GM23338 (cell line): ENCODE results near the gene FUT6. TPM values are rescaled to one million over a fixed set of nuclear protein-coding genes. Genes with fewer than 3 reads are reported as not detected.
A peak's percentile ranks its signal among the peaks of the same experiment; 100 is the strongest.

Experiments used
- ATAC-seq: fragments of 200-7000 bp; cut with Tn5 transposase; 3 replicates; pipeline ENCODE4 v1.9.1; 2020
- DNase-seq: peaks from one replicate; pipeline ENCODE4 v3.0.0-alpha.2; 2015; ENCODE audit warnings: low spot score
- H2AFZ ChIP-seq: fragments of 200-600 bp; sonication (generic); 2 replicates; pipeline ENCODE4 v1.8.0; 2016; ENCODE audit warnings: antibody characterized with exemption, mild to moderate bottlenecking, moderate library complexity
- H3F3A ChIP-seq: fragments of 200-600 bp; sonication (generic); replicated peaks from 2 replicates; pipeline ENCODE4 v1.8.0; 2017; ENCODE audit warnings: antibody characterized with exemption, mixed run types, low read depth
- H3K27ac ChIP-seq: fragments of 200-600 bp; sonication (generic); 2 replicates; pipeline ENCODE4 v1.6.1; 2016; ENCODE audit warnings: low read depth
- H3K27me3 ChIP-seq: fragments of 200-600 bp; sonication (generic); 2 replicates; pipeline ENCODE4 v1.8.0; 2016; ENCODE audit warnings: mild to moderate bottlenecking, mixed run types, moderate library complexity; ENCODE audit not compliant: insufficient read depth
- H3K36me3 ChIP-seq: fragments of 200-600 bp; sonication (generic); 2 replicates; pipeline ENCODE4 v1.8.0; 2016; ENCODE audit warnings: mild to moderate bottlenecking; ENCODE audit not compliant: insufficient read depth
- H3K4me1 ChIP-seq: fragments of 200-600 bp; sonication (generic); 2 replicates; pipeline ENCODE4 v1.8.0; 2016; ENCODE audit warnings: mild to moderate bottlenecking, moderate library complexity; ENCODE audit not compliant: insufficient read depth
- H3K4me2 ChIP-seq: fragments of 200-600 bp; sonication (generic); 2 replicates; pipeline ENCODE4 v1.7.1; 2017; ENCODE audit warnings: mixed run types
- H3K4me3 ChIP-seq: fragments of 200-600 bp; sonication (generic); 2 replicates; pipeline ENCODE4 v1.6.1; 2016; ENCODE audit warnings: mixed run types
- H3K79me2 ChIP-seq: fragments of 200-600 bp; sonication (generic); replicated peaks from 2 replicates; pipeline ENCODE4 v1.8.0; 2017; ENCODE audit warnings: mild to moderate bottlenecking; ENCODE audit not compliant: insufficient read depth
- H3K9me2 ChIP-seq: fragments of 200-600 bp; sonication (generic); 2 replicates; pipeline ENCODE4 v1.8.0; 2017; ENCODE audit not compliant: insufficient read depth
- H4K20me1 ChIP-seq: fragments of 200-600 bp; sonication (generic); replicated peaks from 2 replicates; pipeline ENCODE4 v1.8.0; 2017; ENCODE audit warnings: mild to moderate bottlenecking; ENCODE audit not compliant: insufficient read depth
- H3K27ac Mint-ChIP-seq: 2 replicates; pipeline ENCODE4 v1.8.0; 2020; ENCODE audit warnings: inconsistent platforms, mild to moderate bottlenecking, moderate library complexity, mixed read lengths
- H3K27me3 Mint-ChIP-seq: 3 replicates; pipeline ENCODE4 v1.8.0; 2022; ENCODE audit warnings: low read depth, mild to moderate bottlenecking, moderate library complexity, mixed read lengths, inconsistent platforms; ENCODE audit not compliant: insufficient read depth, poor library complexity
- H3K36me3 Mint-ChIP-seq: 3 replicates; pipeline ENCODE4 v1.8.0; 2021; ENCODE audit warnings: low read depth, mild to moderate bottlenecking, inconsistent platforms, moderate library complexity, mixed read lengths
- H3K4me1 Mint-ChIP-seq: 3 replicates; pipeline ENCODE4 v1.8.0; 2020; ENCODE audit warnings: mild to moderate bottlenecking, inconsistent platforms, mixed read lengths
- H3K4me3 Mint-ChIP-seq: 3 replicates; pipeline ENCODE4 v1.8.0; 2021; ENCODE audit warnings: moderate library complexity, mild to moderate bottlenecking, inconsistent platforms, mixed read lengths
- H3K9me3 Mint-ChIP-seq: 3 replicates; pipeline ENCODE4 v1.8.0; 2020; ENCODE audit warnings: moderate library complexity, mild to moderate bottlenecking, inconsistent platforms, mixed read lengths
- EZH2 ChIP-seq: fragments of 200-600 bp; sonication (generic); IDR thresholded peaks from one replicate; pipeline ENCODE4 v1.8.0; 2017; ENCODE audit warnings: antibody characterized with exemption, mild to moderate bottlenecking, low read depth; ENCODE audit not compliant: unreplicated experiment
- JUNB ChIP-seq: IDR thresholded peaks from one replicate; pipeline ENCODE4 v1.6.1; 2016; ENCODE audit warnings: antibody characterized with exemption; ENCODE audit not compliant: unreplicated experiment
- NANOG ChIP-seq: IDR thresholded peaks from 2 replicates; pipeline ENCODE4 v1.6.1; 2016; ENCODE audit warnings: antibody characterized with exemption, borderline replicate concordance
- STAT1 ChIP-seq: IDR thresholded peaks from one replicate; pipeline ENCODE4 v1.6.1; 2016; ENCODE audit warnings: antibody characterized with exemption; ENCODE audit not compliant: unreplicated experiment
- ZNF114 ChIP-seq: fragments of 250-450 bp; sonication (Bioruptor Pico); IDR thresholded peaks from 2 replicates; pipeline ENCODE4 v1.5.0; 2020; ENCODE audit warnings: mild to moderate bottlenecking, moderate library complexity
- ZNF331 ChIP-seq: fragments of 250-450 bp; sonication (Bioruptor Pico); IDR thresholded peaks from 2 replicates; pipeline ENCODE4 v1.5.0; 2020; ENCODE audit warnings: low read depth, mild to moderate bottlenecking, moderate library complexity
- polyA plus RNA-seq: library from polyadenylated mRNA; unstranded; fragments of >200 nt; fragmentation: Nextera tagmentation; extraction: Ambion mirVana; gene quantifications from 2 replicates; pipeline ENCODE4 v1.2.1, GENCODE V29; 2016
- total RNA-seq: library from RNA; depleted of rRNA; stranded (reverse); fragments of >200 nt; shearing (Covaris generic); gene quantifications from 2 replicates; pipeline ENCODE4 v1.2.3, GENCODE V29; 2014
- TF ChIP-seq, protein P1 (sequence below): fragments of 250-450 bp; sonication (Bioruptor Pico); IDR thresholded peaks from 2 replicates; pipeline ENCODE4 v1.5.0; 2020; ENCODE audit warnings: mild to moderate bottlenecking, moderate library complexity
- TF ChIP-seq, protein P2 (sequence below): IDR thresholded peaks from one replicate; pipeline ENCODE4 v1.6.1; 2018; ENCODE audit warnings: antibody characterized with exemption; ENCODE audit not compliant: unreplicated experiment

FUT6 gene
- total and polyA plus RNA-seq, 2 experiments from 2014 or later: not detected

DNA sequence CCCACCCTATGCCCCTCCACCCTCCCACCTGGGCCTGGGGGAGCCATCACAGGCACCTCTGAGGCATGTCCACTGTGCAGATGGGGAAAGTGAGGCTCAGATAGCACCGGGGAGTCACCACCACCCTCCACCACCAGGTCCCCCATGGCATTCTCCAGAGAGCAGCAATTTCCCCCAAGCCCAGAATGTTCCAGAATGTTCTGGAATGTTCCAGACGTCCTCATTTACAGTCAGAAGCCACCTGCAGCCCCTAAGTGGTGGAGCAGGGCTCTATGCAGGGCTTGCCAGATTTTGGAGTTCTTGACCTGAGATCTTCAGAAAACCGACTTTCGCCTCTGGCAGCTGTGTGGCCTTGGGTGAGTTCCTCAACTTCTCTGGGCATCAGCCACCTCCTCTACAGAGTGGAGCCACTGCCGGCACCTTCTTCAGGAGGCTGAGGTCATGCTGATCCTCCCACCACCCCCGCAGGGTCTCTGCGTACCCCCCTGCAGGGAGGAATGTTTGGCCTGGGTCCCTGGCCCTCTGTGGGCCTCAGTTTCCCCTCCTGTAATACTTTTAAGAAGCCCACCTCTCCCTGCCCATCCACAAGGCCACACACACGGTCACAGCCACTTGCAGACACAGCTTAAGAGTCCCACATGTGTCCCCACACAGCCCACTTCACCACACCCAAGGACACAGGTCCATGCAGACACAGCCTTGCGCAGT, 24.7 kb upstream of the FUT6 start:
- Histone ChIP-seq H2AFZ (no peak overlapping the region), H3K36me3 (no peaks in the 10 kb centered on the region), H3K27ac (no peak overlapping the region), H4K20me1 (no peaks in the 10 kb centered on the region), H3K27me3 (no peaks in the 10 kb centered on the region), H3F3A (no peaks in the 10 kb centered on the region), H3K9me2 (no peaks in the 10 kb centered on the region), H3K4me2 (no peak overlapping the region), H3K4me1 (no peaks in the 10 kb centered on the region), H3K79me2 (no peaks in the 10 kb centered on the region), H3K4me3 (no peak overlapping the region)
- H3K4me3 Mint-ChIP-seq: no peak overlapping the region
- peaks cover 13% of the 10 kb centered on the region for H3K27me3 Mint-ChIP-seq
- H3K36me3 Mint-ChIP-seq: no peaks in the 10 kb centered on the region; the same call in 2 of the 3 replicates
- H3K4me1 Mint-ChIP-seq: no peaks in the 10 kb centered on the region
- H3K9me3 Mint-ChIP-seq: peaks cover 3% of the 10 kb centered on the region; the same call in 1 of the 3 replicates
- ATAC-seq: no peak
- no peak for DNase-seq
- TF ChIP-seq EZH2 (no peak), ZNF114 (CRISPR knock-in tag) (no peak), JUNB (no peak), NANOG (no peak), ZNF331 (no peak), STAT1 (no peak)
- TF ChIP-seq, protein P1, sequence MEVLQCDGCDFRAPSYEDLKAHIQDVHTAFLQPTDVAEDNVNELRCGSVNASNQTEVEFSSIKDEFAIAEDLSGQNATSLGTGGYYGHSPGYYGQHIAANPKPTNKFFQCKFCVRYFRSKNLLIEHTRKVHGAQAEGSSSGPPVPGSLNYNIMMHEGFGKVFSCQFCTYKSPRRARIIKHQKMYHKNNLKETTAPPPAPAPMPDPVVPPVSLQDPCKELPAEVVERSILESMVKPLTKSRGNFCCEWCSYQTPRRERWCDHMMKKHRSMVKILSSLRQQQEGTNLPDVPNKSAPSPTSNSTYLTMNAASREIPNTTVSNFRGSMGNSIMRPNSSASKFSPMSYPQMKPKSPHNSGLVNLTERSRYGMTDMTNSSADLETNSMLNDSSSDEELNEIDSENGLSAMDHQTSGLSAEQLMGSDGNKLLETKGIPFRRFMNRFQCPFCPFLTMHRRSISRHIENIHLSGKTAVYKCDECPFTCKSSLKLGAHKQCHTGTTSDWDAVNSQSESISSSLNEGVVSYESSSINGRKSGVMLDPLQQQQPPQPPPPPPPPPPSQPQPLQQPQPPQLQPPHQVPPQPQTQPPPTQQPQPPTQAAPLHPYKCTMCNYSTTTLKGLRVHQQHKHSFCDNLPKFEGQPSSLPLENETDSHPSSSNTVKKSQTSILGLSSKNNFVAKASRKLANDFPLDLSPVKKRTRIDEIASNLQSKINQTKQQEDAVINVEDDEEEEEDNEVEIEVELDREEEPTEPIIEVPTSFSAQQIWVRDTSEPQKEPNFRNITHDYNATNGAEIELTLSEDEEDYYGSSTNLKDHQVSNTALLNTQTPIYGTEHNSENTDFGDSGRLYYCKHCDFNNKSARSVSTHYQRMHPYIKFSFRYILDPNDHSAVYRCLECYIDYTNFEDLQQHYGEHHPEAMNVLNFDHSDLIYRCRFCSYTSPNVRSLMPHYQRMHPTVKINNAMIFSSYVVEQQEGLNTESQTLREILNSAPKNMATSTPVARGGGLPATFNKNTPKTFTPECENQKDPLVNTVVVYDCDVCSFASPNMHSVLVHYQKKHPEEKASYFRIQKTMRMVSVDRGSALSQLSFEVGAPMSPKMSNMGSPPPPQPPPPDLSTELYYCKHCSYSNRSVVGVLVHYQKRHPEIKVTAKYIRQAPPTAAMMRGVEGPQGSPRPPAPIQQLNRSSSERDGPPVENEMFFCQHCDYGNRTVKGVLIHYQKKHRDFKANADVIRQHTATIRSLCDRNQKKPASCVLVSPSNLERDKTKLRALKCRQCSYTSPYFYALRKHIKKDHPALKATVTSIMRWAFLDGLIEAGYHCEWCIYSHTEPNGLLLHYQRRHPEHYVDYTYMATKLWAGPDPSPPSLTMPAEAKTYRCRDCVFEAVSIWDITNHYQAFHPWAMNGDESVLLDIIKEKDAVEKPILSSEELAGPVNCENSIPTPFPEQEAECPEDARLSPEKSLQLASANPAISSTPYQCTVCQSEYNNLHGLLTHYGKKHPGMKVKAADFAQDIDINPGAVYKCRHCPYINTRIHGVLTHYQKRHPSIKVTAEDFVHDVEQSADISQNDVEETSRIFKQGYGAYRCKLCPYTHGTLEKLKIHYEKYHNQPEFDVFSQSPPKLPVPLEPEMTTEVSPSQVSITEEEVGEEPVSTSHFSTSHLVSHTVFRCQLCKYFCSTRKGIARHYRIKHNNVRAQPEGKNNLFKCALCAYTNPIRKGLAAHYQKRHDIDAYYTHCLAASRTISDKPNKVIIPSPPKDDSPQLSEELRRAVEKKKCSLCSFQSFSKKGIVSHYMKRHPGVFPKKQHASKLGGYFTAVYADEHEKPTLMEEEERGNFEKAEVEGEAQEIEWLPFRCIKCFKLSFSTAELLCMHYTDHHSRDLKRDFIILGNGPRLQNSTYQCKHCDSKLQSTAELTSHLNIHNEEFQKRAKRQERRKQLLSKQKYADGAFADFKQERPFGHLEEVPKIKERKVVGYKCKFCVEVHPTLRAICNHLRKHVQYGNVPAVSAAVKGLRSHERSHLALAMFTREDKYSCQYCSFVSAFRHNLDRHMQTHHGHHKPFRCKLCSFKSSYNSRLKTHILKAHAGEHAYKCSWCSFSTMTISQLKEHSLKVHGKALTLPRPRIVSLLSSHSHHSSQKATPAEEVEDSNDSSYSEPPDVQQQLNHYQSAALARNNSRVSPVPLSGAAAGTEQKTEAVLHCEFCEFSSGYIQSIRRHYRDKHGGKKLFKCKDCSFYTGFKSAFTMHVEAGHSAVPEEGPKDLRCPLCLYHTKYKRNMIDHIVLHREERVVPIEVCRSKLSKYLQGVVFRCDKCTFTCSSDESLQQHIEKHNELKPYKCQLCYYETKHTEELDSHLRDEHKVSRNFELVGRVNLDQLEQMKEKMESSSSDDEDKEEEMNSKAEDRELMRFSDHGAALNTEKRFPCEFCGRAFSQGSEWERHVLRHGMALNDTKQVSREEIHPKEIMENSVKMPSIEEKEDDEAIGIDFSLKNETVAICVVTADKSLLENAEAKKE (CRISPR knock-in tag): no peak
- TF ChIP-seq, protein P2, sequence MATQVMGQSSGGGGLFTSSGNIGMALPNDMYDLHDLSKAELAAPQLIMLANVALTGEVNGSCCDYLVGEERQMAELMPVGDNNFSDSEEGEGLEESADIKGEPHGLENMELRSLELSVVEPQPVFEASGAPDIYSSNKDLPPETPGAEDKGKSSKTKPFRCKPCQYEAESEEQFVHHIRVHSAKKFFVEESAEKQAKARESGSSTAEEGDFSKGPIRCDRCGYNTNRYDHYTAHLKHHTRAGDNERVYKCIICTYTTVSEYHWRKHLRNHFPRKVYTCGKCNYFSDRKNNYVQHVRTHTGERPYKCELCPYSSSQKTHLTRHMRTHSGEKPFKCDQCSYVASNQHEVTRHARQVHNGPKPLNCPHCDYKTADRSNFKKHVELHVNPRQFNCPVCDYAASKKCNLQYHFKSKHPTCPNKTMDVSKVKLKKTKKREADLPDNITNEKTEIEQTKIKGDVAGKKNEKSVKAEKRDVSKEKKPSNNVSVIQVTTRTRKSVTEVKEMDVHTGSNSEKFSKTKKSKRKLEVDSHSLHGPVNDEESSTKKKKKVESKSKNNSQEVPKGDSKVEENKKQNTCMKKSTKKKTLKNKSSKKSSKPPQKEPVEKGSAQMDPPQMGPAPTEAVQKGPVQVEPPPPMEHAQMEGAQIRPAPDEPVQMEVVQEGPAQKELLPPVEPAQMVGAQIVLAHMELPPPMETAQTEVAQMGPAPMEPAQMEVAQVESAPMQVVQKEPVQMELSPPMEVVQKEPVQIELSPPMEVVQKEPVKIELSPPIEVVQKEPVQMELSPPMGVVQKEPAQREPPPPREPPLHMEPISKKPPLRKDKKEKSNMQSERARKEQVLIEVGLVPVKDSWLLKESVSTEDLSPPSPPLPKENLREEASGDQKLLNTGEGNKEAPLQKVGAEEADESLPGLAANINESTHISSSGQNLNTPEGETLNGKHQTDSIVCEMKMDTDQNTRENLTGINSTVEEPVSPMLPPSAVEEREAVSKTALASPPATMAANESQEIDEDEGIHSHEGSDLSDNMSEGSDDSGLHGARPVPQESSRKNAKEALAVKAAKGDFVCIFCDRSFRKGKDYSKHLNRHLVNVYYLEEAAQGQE: no peak
- peak overlapping the region; percentile 78; the same call in 1 of the 2 replicates for H3K27ac Mint-ChIP-seq
